GM18868 (cell line): ENCODE results near the gene SH3GL1.

Experiments used
- ATAC-seq: cut with Tn5 transposase; IDR thresholded peaks from one replicate; pipeline ENCODE4 v1.9.1; 2021; ENCODE audit warnings: mild to moderate bottlenecking, moderate library complexity; ENCODE audit not compliant: unreplicated experiment

Gene SH3GL1

DNA sequence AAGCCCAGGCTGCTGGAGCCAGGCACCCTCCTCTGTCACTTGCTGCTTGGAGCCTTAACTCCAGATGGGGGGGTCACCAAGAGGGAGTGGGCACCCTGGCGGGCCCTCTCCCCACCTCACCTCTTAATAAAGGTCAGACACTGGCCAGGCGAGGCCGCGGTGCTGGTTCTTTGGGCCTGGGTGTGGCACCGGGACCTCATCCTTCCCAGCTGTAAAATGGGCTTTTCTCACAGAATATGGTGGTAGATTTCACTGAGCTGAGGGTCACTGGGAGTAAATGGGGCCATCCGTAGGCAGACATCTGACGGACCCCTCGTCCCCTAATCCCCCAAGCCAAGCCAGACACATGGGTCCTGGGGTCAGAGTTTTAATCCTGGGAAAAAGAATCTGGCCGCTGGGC, 76.7 kb downstream of the SH3GL1 start:
- ATAC-seq, result no peak

GRCh38 chr19:4322942-4323665, 77.2 kb downstream of the SH3GL1 start:
- ATAC-seq, result no peak

GRCh38 chr19:4320419-4320818, 79.9 kb downstream of the SH3GL1 start:
- ATAC-seq, result no peak

- no peak for ATAC-seq
Measured at GRCh38 chr19:4319067-4319718, 81.2 kb downstream of the SH3GL1 start.

- ATAC-seq, result no peak
Measured at GRCh38 chr19:4318460-4318859, 81.9 kb downstream of the SH3GL1 start.

DNA sequence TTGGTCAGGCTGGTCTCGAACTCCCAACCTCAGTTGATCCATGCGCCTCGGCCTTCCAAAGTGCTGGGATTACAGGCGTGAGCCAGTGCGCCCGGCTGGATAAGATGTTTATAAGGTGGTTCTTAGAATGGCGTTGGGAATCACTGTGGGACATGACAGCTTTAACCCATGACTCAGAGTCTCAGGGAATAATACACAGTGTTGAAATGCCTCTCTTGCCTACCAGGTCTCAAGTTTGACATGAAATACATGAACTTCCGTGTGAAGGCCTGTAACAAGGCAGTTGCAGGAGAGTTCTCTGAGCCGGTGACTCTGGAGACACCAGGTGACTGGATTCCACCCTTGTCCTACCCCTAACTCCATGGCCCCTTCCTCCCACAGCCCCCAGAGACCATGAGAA, 83.4 kb downstream of the SH3GL1 start:
- no peak for ATAC-seq

DNA sequence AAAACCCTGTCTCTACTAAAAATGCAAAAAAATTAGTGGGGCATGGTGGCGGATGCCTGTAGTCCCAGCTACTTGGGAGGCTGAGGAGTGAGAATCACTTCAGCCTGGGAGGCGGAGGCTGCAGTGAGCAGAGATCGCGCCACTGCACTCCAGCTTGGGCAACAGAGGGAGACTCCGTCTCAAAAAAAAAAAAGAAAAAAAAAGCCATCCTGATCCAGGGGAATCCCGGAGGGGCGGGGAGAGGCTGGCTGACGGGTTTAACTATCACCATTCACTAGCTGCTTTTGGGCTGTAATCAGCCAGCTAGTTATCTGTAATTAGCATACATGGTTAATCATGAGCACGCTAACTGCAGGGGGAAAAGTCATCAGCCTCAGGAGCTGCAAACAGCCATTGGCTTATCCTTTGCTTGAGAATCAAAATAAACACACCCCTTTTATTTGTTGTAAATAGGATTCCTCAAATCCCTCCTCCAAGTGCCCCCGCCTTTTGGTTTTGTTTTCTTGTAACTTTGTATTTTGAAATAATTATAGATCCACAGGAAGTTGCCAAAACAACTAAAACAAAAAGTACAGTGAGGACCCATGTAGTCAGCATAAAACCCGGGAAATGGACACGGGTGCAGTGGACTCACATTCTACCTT, 86.4 kb downstream of the SH3GL1 start:
- ATAC-seq, result no peak
